Measurements from ENCODE around the gene DLX4.

DNA sequence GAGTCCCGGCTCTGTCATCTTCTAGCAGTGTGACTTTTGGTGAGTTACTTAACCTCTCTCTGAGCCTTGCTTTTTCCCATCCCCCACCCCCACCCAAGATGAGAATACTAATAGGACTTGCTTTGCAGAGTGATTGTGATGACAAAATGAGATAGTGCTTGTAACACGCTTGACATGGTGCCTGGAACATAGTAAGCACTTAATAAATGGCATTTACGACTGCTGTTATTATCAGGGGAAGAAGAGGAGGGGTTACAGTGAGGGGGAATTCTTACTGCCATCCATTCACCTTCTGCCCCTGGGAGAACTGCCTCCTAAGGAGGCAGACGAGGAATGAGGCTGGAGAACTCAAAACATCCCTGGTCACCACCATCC, 7.8 kb downstream of the DLX4 start:
- TF ChIP-seq, protein P1, sequence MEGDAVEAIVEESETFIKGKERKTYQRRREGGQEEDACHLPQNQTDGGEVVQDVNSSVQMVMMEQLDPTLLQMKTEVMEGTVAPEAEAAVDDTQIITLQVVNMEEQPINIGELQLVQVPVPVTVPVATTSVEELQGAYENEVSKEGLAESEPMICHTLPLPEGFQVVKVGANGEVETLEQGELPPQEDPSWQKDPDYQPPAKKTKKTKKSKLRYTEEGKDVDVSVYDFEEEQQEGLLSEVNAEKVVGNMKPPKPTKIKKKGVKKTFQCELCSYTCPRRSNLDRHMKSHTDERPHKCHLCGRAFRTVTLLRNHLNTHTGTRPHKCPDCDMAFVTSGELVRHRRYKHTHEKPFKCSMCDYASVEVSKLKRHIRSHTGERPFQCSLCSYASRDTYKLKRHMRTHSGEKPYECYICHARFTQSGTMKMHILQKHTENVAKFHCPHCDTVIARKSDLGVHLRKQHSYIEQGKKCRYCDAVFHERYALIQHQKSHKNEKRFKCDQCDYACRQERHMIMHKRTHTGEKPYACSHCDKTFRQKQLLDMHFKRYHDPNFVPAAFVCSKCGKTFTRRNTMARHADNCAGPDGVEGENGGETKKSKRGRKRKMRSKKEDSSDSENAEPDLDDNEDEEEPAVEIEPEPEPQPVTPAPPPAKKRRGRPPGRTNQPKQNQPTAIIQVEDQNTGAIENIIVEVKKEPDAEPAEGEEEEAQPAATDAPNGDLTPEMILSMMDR (IDR thresholded peaks at IDR 0.05) = no peak
- TF ChIP-seq POLR2A (IDR thresholded peaks at IDR 0.05) (no peak), POLR2AphosphoS5 (IDR thresholded peaks at IDR 0.05; ENCODE audit: insufficient read depth in 1 of 2, low read depth in 1 of 2) (no peak)

Data from vagina (tissue), 2 donors.